HG03558 (cell line): Measurements from ENCODE around the gene CACNA2D4.

Source experiments
- ATAC-seq: cut with Tn5 transposase; IDR thresholded peaks from one replicate; pipeline ENCODE4 v1.9.1; 2021; ENCODE audit warnings: moderate number of reproducible peaks; ENCODE audit not compliant: unreplicated experiment; ENCODE audit errors: extremely low read depth

Gene CACNA2D4

GRCh38 chr12:1890119-1890703 lies 28.2 kb downstream of the CACNA2D4 start:
- no peak for ATAC-seq

- no peak for ATAC-seq
Measured at GRCh38 chr12:1888923-1889322, 29.5 kb downstream of the CACNA2D4 start.

GRCh38 chr12:1886396-1887008 lies 31.9 kb downstream of the CACNA2D4 start:
- no peak for ATAC-seq

GRCh38 chr12:1885599-1886245 lies 32.7 kb downstream of the CACNA2D4 start:
- no peak for ATAC-seq

GRCh38 chr12:1885082-1885596 lies 33.3 kb downstream of the CACNA2D4 start:
- ATAC-seq: no peak

GRCh38 chr12:1884651-1885050 lies 33.8 kb downstream of the CACNA2D4 start:
- no peak for ATAC-seq

- ATAC-seq: no peak
Measured at GRCh38 chr12:1883513-1883912, 34.9 kb downstream of the CACNA2D4 start.

GRCh38 chr12:1882850-1883470 lies 35.5 kb downstream of the CACNA2D4 start:
- ATAC-seq: no peak

- ATAC-seq: no peak
Measured at GRCh38 chr12:1882405-1882804, 36.0 kb downstream of the CACNA2D4 start.

- ATAC-seq: no peak
Measured at GRCh38 chr12:1881936-1882335, 36.5 kb downstream of the CACNA2D4 start.

GRCh38 chr12:1881301-1881700 lies 37.2 kb downstream of the CACNA2D4 start:
- no peak for ATAC-seq

GRCh38 chr12:1880876-1881275 lies 37.6 kb downstream of the CACNA2D4 start:
- no peak for ATAC-seq

GRCh38 chr12:1880153-1880845 lies 38.2 kb downstream of the CACNA2D4 start:
- ATAC-seq: no peak

- ATAC-seq: no peak
Measured at GRCh38 chr12:1879633-1880032, 38.8 kb downstream of the CACNA2D4 start.

GRCh38 chr12:1878695-1879094 lies 39.8 kb downstream of the CACNA2D4 start:
- no peak for ATAC-seq

GRCh38 chr12:1878214-1878613 lies 40.2 kb downstream of the CACNA2D4 start:
- ATAC-seq: no peak

GRCh38 chr12:1877169-1877878 lies 41.1 kb downstream of the CACNA2D4 start:
- ATAC-seq: no peak

- ATAC-seq: no peak
Measured at GRCh38 chr12:1876086-1876485, 42.4 kb downstream of the CACNA2D4 start.

- no peak for ATAC-seq
Measured at GRCh38 chr12:1875608-1876007, 42.8 kb downstream of the CACNA2D4 start.
